ENCODE data around the gene DNAH8. TPM values are rescaled to one million over a fixed set of nuclear protein-coding genes. Genes with fewer than 3 reads are reported as not detected.
"Not testable (repeated sequence)": the region's sequence is repeated elsewhere in the genome, so short reads cannot be mapped to it uniquely, and the experiment has no call there.

DNAH8 gene
- total RNA-seq, 2 experiments from 2014 or later: 0.04 TPM

GRCh38 chr6:38861926-38862401, 146.9 kb downstream of the DNAH8 start:
- ChIA-PET CTCF (no interaction called here), POLR2A (no interaction called here)

DNA sequence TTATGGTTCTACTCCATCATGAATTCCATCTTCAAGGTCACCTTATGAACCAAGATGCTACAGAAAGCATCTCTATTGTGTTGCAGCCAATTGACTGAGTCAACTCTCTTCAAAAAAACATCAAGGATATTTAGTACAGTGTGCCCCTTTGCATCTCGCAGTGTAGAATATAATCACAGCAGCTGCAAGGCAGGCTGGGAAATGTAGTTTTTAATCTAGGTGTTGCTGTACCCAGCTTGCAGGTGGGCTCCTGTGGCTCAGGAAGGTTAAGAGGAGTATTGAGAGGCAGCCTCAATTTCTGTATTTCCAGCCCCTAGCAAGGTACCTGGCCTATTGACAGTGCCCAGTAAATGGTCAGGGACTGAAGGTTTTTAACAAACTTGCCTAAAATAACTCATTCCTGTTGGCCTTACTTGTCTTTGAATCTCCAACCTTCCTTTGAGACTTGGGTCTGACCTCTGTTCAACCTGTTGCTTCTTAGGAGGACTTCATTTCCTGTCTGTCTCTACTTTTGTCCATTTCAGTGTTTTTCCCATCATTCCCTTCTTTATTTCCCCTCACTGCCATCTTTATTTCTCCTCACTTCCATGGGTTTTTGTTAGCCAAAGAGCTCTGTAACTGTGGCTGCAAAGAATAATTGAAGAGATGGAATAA, 150.5 kb downstream of the DNAH8 start:
- ChIA-PET CTCF (interaction anchor here (1.3 kb wide), 1 partner anchor 445 kb away, joined by 3 read pairs; no protein-coding TSS in a partner anchor), POLR2A (no interaction called here)

DNA sequence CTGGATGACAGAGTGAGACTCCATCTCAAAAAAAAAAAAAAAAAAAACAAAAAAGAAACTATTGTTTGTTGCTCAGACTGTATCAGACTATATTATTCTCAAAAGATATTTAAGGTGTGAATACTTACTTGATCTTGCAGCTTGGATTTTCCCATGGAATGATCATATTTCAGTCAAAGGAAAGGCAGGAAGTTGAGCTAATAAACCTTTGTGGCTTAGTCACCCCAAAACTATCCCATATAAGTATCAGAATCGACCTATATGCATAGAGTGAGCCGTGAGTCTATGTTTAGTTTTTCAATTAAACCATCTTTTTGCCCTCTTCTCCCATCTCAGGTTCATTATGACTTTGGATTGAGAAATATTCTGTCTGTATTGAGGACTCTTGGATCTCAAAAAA, 152.6 kb downstream of the DNAH8 start:
- ChIA-PET CTCF (no interaction called here), POLR2A (no interaction called here)

DNA sequence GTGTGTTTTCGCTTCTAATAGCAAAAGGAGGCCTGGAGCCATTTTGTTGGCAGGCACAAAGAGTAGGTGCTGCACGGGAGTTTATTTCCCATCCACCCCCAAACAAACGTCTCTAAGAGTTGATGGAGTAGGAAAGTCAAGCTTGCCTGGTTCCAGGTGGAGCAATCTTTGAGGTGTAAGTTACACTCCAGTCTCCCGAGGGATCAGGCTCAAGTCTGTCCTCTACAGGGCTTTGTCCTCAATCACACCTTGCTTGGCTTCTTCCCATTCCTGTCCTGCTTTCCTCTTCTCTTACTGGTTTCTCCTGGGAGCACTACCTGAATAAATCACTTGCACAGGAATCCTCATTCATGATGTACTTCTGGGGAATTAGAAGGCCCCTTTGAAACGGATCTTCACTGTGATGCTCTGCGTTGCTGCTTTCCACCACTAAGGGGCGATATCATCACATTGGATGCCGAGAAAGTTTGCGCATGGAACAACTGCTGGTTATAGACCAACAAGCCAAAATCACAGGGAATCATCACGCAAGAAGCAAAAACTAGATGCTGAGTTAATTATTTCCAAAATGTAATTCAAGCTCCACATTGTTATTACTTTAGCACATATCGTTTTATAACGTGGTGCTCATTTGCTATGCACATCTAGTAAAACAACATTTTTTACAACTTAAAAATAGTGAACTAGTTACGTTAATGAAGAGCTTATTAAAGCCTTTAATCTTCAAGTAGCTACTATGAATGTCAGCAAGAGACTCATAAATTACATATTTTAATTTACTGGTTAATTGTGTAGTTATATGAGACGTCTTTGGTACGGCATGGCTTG, 156.8 kb downstream of the DNAH8 start:
- CTCF ChIA-PET: interaction anchor here (0.6 to 2.8 kb wide), 14 partner anchors 11 to 437 kb away, joined by 3 to 17 read pairs (median 3); no protein-coding TSS in a partner anchor

DNA sequence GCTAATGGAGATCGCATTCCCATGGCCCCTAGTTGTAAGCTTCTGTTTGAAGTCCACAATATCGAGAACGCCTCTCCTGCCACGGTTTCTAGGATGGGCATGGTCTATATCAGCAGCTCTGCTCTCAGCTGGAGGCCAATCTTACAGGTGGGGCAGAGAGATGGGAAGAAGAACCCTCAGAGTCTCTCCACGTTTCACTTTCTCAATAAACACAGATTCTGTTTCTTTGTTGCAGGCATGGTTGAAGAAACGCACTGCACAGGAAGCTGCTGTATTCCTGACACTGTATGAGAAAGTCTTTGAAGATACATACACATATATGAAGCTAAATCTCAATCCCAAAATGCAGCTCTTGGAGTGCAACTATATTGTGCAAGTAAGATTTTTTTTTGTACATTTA, 157.9 kb downstream of the DNAH8 start:
- ChIA-PET CTCF (interaction anchor here (0.7 to 2.8 kb wide), 9 partner anchors 17 to 436 kb away, joined by 3 to 17 read pairs (median 3); no protein-coding TSS in a partner anchor), POLR2A (interaction anchor here (0.7 kb wide), 1 partner anchor 790 kb away, joined by 3 read pairs; no protein-coding TSS in a partner anchor)

More for the DNA sequence above, 156.8 kb downstream of the DNAH8 start:
- POLR2A ChIA-PET: no interaction called here

DNA sequence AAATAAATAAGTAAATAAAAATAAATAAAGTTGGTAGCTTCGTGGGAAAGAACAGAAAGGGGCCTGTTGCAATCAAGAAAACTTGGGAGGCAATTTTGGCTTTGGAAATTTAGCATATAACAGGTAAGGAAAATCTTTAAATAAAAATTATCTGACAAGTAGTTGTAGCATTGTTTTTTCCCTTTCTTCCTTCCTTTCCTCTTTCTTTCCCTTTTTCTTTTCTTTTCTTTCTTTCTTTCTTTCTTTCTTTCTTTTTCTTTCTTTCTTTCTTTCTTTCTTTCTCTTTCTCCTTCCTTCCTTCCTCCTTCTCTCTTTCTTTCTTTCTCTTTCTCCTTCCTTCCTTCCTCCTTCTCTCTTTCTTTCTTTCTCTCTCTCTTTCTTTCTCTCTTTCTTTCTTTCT, 158.7 kb downstream of the DNAH8 start:
- POLR2A ChIA-PET: not testable (repeated sequence)
- CTCF ChIA-PET: interaction anchor here (1.6 to 2.8 kb wide), 4 partner anchors 60 to 435 kb away, joined by 3 to 17 read pairs (median 8); no protein-coding TSS in a partner anchor

DNA sequence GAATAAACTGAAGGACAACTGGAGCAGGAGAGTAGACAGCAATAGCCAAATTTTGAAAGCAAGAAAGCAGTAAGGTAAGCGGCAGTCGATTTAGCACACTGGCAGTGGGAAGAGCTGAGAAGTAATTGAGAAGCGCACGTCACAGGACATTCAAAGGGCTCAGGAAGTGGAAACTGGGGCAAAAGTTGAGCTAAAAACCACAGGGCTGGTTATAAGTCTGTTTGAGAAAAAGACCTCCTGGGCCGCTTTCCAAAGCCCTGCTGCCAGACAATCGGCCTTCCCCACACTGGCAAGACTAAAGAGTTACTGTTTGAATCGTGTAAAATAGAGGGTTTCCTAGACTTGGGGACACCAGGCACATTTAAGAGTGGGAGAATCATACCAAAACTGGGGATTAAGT, 161.4 kb downstream of the DNAH8 start:
- CTCF ChIA-PET: interaction anchor here (0.8 kb wide), 1 partner anchor 426 kb away, joined by 3 read pairs; no protein-coding TSS in a partner anchor
- POLR2A ChIA-PET: interaction anchor here (0.6 kb wide), 1 partner anchor 27 kb away, joined by 6 read pairs; no protein-coding TSS in a partner anchor

DNA sequence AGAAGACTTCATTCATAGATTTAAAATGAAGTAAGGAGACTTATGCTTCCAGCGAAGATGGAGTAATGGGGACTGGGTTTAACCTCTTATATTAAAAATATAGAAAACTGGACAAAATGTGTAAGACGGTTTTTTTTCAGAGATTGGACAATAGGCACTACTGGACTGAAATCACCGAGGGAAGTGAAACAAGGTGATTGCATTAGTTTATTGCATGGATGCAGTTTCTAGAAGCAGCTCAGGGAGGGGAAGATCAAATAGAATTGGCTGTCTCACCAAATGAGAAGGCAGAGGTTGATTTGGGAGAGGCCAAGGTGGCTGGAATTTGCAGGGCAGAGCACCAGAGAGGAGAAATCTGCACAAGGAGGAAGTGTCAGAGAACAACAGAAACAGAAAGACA, 162.6 kb downstream of the DNAH8 start:
- POLR2A ChIA-PET: no interaction called here
- CTCF ChIA-PET: no interaction called here

GRCh38 chr6:38882157-38882556, 167.0 kb downstream of the DNAH8 start:
- POLR2A ChIA-PET: no interaction called here

DNA sequence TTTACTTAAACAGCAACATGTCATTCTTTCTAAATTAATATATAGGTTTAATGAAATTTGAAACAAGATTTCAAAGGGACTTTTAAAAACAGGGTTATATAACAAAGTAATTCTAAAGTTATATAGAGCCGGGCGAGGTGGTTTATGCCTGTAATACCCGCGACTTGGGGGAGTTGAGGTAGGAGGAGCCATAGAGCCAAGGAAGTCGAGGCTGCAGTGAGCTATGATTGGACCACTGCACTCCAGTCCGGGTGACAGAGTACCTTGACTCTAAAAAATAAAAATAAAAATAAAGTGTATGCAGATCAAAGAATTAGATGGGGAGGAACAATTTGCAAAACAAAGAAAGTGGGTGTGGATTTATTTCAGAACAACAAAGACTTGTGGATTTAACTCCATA, 182.4 kb downstream of the DNAH8 start:
- ChIA-PET POLR2A (no interaction called here), CTCF (interaction anchor here (1.3 kb wide), 1 partner anchor 25 kb away, joined by 3 read pairs; no protein-coding TSS in a partner anchor)

More at GRCh38 chr6:38882157-38882556, 167.0 kb downstream of the DNAH8 start:
- CTCF ChIA-PET: no interaction called here

GRCh38 chr6:38901802-38902522, 186.9 kb downstream of the DNAH8 start:
- CTCF ChIA-PET: no interaction called here
- POLR2A ChIA-PET: no interaction called here

DNA sequence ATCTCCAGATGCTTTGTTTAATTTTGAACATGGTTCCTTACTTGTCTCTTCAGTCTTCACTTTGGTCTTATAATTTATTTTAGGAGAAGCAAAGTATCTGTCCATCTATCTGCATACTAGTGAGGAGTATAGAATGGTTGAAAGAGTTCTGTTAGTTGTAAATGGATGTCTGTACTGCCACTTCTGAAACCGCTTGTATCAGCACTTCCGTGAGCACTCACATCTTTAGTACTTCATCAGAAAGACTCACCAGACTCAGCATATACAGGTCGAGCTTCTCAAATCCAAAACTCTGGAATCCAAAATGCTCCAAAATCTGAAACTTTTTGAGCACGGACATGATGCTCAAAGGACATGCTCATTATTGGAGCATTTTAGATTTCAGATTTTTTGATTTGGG, 191.5 kb downstream of the DNAH8 start:
- ChIA-PET POLR2A (no interaction called here), CTCF (no interaction called here)

- CTCF ChIA-PET: no interaction called here
- POLR2A ChIA-PET: no interaction called here
Observed at GRCh38 chr6:38907264-38907663, 192.2 kb downstream of the DNAH8 start.

GRCh38 chr6:38909015-38909730, 194.1 kb downstream of the DNAH8 start:
- ChIA-PET POLR2A (no interaction called here), CTCF (no interaction called here)

DNA sequence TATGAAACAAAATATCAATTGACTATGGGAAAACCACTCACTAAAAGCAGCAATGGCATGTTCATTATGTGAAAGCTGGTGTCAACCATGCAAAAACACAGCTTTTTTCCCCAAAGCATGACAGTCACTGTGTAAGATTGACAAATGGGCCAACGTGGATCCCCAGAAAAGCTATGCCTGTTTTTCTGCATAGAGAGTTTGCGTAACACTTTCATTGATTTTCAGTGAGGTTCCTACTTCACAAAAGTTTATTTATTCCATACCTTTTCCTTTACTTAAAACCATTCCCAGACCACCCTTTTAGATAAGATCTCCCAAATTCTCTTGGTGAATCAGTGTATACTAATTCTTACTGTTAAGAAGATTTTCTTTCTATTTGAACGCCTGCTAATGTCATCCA, 195.1 kb downstream of the DNAH8 start:
- ChIA-PET POLR2A (no interaction called here), CTCF (no interaction called here)

- POLR2A ChIA-PET: no interaction called here
Observed at GRCh38 chr6:38912378-38912777, 197.3 kb downstream of the DNAH8 start.

DNA sequence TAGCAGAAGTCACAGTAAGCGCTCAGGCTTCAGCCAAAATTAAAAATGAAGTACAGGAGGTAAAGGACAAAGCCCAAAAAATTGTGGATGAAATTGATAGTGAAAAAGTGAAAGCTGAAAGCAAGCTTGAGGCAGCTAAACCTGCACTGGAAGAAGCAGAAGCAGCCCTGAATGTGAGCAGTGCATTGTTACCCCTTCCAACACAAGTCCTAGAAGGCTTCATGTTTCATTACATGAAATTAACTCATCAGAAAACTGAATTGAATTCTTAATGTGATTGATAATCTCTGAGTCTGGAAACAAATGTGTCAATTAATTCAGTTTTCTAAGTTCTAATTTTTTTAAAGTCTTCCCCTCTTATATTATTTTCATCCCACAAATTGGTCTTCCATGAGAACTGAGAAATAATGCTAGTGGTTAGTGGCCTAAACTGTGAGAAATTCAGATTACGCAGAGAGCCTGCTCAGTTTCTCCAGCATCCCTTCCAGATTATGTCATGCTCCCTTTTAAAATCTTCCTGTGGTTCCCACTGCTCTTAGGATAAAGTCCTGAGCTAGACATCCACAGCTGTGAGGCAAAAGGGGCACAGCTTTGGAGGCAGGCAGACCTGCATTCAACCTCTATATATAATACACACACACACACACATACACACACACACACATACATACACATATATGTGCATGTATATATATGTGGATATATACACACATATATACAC, 200.3 kb downstream of the DNAH8 start:
- ChIA-PET POLR2A (no interaction called here), CTCF (no interaction called here)

More at GRCh38 chr6:38912378-38912777, 197.3 kb downstream of the DNAH8 start:
- CTCF ChIA-PET: no interaction called here

DNA sequence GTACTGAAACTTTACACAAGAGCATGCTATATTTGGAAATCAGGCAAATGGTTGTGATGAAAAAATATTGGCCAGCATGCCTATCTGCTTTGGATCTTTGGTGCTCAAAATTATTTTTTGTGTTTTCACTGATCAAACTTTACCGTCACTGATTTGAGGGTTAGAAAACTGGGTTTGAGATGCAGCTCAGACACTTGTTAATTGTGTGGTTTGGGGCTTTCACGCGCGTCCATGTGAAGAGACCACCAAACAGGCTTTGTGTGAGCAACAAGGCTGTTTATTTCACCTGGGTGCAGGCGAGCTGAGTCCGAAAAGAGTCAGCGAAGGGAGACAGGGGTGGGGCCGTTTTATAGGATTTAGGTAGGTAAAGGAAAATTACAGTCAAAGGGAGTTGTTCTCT, 206.4 kb downstream of the DNAH8 start:
- POLR2A ChIA-PET, CTCF ChIA-PET: not testable (repeated sequence)

Data from activated CD8-positive, alpha-beta memory T cell treated with anti-CD3 and anti-CD28 coated beads for 36 hours (primary cell).